ENCODE results near the gene RIMS3.

Gene RIMS3

DNA sequence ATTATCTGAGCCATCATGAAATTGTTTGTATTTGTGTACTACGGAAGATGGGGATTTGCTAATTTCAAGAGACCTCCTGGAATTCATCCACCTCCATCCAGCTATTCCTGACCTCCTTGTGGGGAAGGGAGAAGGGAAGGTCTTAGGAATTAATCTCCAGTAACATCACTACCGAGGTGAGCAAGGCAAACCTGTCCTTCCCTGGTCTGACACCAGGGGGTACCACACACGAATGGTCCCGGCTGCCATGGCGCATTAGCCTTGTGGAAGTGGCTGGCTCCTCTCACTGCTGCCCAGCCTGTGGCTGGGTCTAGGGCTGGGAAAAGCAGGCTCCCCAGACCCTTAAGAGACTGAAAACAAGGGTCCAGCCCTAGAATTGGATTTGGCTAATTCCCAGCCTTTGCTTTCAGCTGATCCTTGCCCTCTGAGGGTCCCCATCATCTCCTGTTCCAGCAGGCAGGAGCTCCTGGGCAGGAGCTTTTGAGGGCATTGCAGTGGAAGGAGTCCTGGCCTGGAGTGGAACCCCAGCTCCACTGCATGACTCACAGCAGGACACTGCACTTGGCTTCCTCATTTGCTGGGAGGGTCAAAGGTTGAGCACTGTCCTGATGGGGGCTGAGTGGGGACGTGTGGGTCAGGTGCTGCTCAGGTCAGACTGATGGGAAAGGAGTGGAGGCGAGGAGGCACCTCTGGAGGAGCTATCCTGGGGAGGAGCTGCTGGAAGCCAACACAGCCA is 34.8 kb downstream of the RIMS3 start:
- DNase-seq (ENCODE audit: low spot score): peak; percentile 7

DNA sequence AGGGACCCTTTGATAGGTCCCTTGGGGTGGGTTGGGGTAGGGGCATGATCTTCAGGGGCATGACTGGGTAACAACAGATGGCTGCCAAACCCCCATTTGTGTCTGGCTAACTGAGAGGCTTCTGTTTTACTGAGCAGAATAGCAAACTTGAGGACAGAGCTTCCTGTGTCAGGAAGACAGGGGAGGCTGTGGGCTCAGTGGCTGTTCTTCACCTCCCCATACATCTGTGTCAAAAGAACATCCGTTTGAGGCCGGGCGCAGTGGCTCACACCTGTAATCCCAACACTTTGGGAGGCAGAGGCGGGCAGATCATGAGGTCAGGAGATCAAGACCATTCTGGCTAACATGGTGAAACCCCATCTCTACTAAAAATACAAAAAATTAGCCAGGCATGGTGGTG is 35.9 kb downstream of the RIMS3 start:
- DNase-seq (ENCODE audit: low spot score): peak; percentile 20

DNA sequence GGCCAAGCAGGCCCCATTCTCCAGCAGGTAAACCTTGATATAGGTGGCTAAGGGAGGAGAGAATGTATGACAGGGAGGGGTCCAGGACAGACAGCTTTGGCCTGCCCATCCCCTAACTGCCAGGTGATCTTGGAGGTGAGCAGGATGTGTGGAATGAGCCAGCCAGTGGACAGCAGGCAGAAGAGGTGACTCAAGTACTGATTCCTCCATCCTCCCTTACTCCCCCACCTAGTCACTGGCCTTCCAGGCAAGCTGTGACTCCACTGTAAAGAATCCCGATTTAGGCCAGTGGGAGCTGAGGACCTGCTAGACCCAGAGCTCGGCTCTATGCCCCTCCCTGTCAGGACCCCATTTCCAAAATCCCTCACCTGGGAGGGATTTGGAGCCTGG is 36.6 kb downstream of the RIMS3 start:
- no peak for DNase-seq (ENCODE audit: low spot score)

DNA sequence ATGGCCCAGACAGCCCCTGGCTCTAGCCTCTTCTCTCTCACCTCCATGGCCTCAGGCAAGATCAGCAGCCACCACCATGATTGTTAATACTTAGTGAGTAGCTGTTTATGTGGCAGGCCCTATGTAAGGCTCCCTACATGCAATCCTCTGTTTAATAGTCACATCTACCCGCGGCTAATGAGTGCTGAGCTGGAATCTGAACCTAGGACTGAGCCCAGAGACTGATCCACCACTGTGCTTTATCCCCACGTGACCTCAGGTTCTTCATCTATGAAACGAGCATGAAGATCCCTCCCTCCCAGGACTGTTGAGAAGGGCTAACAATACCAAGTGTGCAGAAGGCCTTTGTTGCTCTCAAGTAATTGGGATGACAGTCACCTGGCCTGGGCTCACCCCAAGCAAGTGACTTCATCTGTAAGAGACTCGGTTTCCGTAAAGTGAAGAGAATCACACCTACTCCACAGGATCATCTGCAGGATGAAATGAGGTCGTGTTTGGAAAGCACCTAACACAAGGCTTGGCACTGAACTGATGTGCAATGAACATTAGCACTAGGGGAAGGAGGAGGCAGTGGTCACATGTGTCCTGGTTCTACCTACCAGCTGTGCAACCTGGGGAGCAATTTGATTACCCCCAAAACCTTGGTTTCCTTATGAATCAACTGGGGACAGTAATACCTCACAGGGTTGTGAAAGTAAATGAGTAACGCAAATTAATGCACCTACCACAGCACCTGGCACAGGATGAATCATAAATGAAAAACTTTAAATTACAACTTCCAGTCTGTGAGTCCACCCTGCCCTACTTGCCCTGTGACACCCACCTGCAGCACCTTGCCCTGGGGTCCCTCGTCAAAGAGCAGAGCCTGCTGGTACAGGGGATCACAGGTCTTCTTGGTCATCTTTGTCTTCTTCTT is 37.2 kb downstream of the RIMS3 start:
- peak; percentile 23 for DNase-seq (ENCODE audit: low spot score)

DNA sequence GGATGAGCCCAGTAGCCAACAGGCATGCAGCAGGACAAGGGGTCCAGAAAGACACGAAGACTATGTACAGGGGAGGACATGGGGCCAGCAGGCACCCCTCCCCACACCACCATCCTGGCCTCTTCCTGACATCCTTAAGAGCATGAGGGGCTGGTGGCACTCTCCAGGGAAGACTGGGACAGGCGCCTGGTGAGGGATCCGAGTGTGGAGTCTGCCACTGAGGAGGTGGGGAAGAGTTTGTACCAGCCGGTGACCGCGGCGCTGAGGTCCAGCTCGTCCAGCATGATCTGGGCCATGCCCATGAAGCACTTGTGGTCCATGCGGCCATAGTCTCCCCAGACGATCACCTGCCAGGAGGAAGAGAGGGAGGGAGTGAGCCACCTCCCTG is 39.1 kb downstream of the RIMS3 start:
- DNase-seq (ENCODE audit: low spot score): no peak

DNA sequence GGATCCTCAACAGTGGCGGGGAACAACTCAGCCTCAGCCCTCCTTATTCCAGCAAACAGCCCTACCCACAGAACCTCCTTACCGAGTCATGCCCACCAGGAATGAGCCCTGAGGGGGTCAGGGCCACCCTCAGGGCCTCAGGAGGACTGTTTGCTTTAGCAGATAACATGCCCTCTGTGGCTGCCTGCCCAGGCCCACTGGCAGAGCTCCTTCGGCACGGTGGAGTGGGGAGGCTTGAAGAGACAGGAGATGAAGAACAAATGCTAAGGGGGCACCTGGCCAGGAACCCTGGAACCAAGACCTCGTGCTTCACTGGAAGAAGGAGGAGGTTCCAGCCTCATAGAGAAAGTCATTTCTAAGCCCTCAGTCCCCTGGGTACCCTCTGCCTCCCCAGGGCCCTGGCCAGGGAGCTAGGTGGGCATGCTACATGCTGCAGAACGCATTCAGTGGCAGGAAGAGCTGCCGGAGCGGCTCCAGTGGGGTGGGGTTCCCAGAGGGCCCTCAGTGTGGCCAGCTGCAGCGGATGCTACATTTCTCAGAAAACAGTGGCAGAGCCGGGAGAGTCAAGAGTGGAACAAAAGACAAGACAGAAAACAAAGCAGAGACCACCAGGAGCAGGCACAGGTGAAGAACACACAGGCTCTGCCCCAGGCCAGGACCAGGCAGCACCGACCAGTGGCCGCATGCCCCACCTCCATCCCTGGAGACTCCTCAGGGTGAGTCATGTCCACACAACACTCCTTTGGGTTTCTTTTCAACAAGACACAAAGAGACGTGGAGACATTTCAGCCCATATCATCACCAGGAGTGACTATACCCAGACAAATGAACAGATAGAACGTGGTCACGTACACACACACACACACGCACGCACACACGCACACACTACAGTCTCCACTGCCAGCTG is 39.8 kb downstream of the RIMS3 start:
- DNase-seq (ENCODE audit: low spot score): no peak

DNA sequence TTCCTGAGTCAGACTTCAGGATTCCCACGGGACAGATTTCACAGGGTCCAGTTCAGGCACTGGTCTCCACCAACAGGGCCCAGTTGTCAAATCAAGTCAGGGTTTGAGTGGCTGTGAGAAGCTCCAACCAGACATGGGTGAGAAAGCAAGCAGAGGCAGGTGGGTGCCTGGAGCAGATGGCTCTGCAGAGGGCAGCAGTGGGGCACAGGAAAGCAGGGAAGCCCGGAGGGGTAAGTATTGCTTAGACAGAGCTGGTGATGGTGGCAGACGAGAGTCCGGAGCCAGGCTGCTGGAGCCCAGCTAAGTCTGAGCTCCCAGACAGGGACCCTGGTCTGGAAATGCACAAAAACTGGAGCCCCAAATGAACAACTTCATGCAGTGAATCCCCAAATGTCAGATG is 40.4 kb downstream of the RIMS3 start:
- peak; percentile 7 for DNase-seq (ENCODE audit: low spot score)

DNA sequence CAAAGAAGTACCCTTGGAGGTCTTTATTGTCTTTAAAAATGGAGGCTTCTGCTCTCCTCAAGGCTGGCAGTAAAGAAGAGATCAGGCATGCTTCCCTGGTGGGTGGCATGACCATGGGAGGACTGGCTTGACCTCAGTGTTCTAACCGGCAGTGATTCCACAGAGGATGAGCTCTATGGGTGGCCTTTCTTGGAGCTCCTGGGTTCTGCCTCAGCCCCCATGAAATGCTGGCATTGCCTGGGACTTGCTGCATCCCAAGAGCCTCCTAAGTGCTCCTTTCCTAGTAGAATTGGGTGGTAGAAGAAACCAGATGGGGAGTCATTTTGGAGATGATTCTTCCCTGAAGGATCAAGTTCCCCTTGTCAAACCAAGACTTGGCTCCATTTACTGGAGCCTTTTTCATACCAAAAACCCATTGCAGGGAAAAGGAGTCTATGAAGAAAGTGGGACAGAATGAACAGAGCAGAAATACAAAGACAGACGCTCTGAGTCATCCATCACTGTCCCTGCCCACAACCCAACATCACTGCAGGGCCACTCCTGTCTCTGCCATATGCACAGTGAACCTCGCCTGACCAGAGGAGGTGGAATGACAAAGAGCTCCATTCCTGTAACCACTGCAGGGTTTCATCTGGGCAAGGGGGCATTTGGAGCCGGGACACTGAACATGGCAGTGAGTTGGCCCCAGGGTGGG is 42.4 kb downstream of the RIMS3 start:
- DNase-seq (ENCODE audit: low spot score): no peak

DNA sequence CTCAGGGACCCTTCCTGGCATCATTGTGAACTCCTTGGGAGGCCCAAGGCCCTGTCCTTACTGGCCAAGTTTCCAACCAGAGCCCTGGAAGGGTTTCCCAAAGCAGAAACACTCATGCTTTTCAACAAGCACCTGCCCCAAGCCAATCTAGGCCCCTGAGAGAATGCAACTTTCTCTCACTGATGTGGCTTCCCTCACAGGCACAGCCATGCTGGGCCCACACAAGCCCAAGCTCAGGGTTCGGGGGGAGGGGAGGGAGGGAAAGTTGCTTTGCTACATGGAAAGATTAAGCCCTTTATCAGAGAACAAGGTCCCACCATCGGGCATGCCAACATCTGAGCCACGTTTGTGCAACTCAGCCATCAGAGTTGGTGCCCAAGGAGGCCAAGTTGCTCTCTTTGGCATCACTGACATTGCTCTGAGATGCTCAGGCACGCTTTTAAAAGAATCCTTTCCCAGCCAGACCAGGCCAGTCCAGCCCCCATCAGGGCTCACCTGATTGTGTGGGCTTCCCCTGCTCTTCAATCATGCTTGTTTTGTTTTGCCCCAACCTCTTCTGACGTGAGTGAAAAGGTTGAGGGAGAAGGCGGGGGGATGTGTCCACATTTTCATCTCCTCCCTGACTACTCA is 43.5 kb downstream of the RIMS3 start:
- DNase-seq (ENCODE audit: low spot score): no peak

DNA sequence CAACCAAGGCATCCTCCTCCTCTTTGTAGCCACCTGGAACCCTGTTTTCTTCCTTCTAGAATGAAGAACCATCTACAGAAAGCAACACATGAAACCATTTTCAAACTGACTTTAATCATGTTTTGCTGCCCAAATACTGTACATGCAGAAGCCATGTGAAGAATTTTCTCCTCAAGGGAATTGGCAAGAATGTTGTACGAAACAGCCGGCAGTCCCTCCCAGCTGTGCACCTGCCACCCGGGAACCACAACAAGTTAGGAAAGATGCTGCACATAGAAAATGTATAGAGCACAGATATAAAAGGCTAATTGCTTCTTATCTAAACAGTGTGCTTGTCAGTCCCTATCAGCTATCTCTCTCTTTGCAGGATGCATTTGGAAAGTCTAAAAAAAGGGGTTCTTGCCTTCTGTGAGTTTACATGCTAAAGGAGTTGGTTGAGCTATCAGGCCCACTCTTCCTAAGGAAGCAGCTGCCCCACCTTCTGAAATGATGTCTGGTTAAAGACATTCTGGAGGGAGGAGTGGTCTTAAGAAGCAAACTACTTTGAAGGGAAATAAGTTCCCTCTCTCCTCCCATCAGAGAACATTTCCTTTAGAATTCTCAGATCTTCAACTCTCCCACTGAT is 44.8 kb downstream of the RIMS3 start:
- no peak for DNase-seq (ENCODE audit: low spot score)

DNA sequence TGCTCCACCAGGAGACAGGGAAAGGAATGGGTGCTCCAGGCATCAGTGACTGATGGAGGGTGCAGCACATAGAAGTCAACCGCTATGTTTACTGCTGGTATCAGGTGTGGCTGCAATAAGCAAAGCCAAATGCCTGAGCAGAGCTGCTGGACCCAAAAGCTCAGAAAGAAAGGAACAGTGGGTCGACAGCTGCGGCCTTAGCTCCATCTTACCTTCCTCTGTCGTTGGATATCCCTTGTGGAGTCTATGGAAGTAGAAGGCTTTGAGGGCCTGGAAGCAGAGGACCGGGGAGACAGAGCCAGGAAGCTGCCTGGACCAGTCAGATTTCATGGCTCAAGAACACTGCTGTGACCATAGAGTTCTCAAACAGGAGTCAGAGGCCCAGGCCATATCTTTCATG is 45.3 kb downstream of the RIMS3 start:
- no peak for DNase-seq (ENCODE audit: low spot score)

DNA sequence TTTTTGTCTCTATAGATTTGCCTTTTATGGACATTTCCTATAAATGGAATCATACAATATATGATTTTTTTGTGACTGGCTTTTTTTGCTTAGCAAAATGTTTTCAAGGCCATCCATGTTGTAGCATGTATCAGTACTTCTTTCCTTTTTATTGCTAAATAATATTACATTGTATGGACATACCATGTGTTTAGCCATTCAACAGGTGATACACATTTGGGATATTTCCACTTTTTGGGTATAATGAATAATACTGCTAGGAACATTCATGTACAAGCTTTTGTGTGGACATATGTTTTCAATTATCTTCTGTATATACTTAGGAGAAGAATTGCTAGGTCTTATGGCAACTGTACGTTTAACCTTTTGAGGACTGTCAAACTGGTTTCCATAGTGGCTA is 47.4 kb downstream of the RIMS3 start:
- no peak for DNase-seq (ENCODE audit: low spot score)

DNA sequence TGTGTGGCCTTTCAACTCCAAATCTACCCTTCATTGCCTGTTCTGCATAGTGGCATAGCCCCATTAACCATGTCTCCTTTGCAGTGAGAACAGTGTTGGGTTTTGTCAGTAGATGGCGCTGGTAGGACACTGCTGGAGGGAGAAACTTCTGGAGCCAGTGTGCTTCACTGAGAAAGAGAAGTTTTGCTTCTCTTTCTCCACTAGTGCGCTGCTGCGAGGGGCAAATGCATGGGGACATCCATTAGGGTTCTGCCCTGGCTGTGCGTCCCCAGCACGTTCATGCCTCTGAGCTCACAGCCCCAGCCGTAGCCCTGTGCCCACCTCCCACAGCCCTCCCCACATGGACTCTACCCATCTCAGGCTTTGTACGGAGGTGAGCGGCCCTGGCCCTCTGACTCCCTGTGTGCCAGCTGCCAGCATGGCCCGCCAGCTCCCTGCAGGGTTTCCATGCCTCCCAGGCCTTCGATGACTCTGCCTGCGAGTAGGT is 53.1 kb downstream of the RIMS3 start:
- DNase-seq (ENCODE audit: low spot score): peak; percentile 79

DNA sequence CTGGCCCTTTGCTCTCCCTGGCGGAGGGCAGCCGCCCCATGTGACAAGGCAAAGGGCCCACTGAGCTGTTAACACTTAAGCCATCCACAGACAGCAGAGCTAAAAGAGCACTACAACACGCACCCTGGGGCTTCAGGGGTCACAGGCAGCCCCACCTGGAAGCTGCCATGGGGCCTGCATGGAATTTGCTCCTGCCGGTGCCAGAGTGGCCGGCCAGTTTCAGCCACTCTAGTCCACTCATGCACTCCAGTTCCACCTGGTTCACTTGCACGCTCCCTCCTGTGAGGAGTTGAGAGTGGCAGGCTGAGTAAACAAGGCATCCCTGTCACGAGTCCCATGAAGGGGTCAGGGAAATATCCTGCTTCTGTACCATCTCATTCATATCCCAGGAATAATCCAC is 55.3 kb downstream of the RIMS3 start:
- no peak for DNase-seq (ENCODE audit: low spot score)

DNA sequence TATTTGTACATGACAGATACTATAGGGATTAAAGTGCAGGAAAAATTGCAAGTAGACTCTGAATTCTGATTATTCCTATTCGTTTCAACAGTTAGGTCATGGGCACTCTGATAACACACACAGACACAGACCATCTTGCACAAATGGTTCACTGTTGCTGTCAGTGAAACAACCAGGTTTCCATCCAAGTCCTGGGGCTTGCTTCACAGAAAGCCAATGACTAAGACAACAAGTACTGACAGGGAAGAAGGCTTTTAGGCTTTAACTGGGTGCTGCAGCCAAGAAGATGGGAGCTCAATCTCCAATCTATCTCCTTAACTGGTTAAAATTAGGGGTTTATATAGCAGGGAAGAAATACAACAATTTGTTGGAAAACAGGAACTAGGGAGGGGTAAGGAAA is 57.6 kb downstream of the RIMS3 start:
- DNase-seq (ENCODE audit: low spot score): no peak

DNA sequence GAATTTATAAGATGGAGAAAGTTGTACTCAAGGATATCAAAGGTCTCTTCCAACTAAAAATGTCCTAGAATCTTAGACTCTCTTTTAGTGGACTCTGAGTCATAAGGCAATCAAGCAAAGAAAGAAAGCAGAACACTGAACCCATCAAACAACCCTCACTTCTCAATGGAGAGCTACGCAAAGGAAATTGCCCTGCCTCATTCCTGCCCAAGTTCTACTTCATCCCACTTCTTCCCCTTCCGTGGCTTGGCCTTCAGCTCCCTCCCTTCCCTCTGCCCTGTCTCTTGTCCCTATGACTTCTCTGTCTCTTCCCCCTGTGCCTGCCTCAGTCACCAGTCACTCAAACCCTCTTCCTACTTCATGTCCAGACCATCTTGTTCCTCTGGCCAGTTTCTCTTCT is 58.5 kb downstream of the RIMS3 start:
- DNase-seq (ENCODE audit: low spot score): no peak

DNA sequence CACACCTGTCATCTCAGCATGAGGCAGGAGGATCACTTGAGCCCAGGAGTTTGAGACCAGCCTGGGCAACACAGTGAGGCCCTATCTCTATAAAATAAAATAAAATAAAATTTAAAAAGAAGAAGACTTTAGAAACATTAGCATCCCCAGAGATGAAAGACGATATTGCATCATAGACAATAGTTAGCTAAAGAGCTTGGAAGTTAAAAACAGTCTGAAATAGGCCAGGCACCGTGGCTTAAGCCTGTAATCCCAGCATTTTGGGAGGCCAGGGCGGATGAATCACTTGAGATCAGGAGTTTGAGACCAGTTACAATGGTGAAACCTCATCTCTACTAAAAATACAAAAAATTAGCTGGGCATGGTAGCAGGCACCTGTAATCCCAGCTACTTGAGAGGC is 59.3 kb downstream of the RIMS3 start:
- no peak for DNase-seq (ENCODE audit: low spot score)

DNA sequence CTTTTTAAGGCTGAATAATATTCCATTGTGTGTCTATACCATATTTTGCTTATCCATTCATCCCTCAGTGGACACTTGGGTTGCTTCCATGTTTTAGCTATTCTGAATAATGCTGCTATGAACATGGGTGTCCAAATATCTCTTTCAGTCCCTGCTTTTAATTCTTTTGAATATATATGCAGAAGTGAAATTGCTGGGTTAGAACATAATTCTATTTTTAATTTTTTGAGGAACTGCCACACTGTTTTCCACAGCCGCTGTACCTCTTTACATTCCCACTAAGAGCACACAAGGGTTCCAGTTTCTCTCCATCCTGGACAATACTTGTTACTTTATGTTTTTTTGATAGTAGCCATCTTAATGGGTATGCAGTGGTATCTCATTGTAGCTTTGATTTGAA is 65.6 kb downstream of the RIMS3 start:
- no peak for DNase-seq (ENCODE audit: low spot score)

DNA sequence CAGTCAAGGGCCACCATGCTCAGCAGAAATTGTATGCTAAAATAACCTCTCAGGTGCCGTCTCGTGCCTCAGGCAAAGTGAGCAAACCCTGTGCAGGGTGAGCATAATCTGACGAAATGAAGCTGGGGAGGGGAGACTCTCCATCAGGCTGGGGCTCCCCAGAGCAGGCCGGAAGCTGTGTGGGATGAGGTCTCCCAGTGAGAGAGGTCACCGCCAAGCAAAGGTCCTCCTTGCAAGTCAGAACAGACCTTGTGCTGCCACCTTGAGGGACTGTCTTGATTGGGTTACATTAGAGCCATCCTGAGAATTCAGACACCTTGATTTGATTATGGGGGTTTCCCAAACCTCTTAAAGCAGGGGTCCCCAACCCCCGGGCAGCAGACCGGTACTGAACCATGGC is 69.9 kb downstream of the RIMS3 start:
- no peak for DNase-seq (ENCODE audit: low spot score)

DNA sequence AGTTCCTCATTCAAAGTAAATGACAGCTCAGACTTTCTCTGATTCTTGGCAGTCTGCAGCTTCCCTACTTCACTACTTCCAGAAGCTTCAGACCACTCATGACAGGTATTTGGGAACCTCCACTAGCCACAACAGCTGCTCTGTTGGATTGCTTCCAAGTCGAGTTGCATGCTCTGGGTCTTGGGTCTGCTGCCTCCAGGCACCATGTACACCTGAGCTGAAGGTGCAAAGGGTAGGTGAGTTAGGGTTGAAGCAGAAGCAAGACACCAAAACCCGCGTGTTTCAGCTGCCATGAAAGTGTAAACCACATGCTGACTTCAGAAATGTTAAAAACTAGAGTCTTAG is 71.3 kb downstream of the RIMS3 start:
- no peak for DNase-seq (ENCODE audit: low spot score)
